Measurements from ENCODE around the gene NOP14.

DNA sequence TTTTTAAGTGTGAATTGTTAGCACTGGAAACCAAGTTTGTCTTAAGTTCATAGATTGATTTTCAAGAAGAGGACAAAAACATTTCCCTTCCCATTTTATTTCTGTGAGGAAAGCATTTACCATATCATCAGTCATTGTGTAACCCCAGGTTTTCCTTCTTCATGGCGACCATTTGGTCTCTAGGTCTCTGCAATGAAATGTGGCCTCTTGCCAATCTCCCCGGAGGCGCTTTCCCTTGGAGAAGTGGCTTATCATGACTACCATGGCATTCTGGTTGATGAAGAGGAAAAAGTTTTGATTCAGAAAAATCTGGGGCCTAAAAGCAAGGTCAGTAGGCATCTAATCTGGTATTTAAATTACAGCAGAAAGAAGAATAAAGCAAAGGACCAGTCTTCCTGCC is 65.2 kb downstream of the NOP14 start:
- TF ChIP-seq, protein P1, sequence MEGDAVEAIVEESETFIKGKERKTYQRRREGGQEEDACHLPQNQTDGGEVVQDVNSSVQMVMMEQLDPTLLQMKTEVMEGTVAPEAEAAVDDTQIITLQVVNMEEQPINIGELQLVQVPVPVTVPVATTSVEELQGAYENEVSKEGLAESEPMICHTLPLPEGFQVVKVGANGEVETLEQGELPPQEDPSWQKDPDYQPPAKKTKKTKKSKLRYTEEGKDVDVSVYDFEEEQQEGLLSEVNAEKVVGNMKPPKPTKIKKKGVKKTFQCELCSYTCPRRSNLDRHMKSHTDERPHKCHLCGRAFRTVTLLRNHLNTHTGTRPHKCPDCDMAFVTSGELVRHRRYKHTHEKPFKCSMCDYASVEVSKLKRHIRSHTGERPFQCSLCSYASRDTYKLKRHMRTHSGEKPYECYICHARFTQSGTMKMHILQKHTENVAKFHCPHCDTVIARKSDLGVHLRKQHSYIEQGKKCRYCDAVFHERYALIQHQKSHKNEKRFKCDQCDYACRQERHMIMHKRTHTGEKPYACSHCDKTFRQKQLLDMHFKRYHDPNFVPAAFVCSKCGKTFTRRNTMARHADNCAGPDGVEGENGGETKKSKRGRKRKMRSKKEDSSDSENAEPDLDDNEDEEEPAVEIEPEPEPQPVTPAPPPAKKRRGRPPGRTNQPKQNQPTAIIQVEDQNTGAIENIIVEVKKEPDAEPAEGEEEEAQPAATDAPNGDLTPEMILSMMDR (IDR thresholded peaks at IDR 0.05; ENCODE audit: borderline replicate concordance, extremely low read depth, low read length, poor library complexity, severe bottlenecking): no peak
- no peak for TF ChIP-seq EZH2 (IDR thresholded peaks at IDR 0.05; ENCODE audit: borderline replicate concordance, low read depth, low read length, severe bottlenecking)
